Measurements from ENCODE around the gene GPR50.

DNA sequence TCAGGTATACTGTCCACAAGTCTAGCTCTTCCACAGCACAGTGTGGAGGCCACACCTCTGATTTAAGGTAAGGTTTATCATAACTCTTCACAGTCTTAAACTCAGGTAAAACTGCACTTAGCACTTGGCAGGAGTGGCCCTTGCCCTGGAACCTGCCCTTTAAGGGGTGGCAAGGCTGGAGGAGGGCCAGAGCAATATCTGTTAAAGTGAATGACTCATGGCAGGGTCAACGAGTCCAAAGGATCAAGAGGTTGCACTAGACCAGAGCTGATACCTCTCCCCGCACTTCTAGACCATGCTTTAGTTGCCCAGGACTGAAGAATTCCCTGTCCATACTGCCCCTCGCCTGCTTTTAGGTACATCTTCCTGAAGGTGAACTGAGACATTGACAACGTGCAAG lies 14.7 kb upstream of the GPR50 start:
- TF ChIP-seq, protein P1, sequence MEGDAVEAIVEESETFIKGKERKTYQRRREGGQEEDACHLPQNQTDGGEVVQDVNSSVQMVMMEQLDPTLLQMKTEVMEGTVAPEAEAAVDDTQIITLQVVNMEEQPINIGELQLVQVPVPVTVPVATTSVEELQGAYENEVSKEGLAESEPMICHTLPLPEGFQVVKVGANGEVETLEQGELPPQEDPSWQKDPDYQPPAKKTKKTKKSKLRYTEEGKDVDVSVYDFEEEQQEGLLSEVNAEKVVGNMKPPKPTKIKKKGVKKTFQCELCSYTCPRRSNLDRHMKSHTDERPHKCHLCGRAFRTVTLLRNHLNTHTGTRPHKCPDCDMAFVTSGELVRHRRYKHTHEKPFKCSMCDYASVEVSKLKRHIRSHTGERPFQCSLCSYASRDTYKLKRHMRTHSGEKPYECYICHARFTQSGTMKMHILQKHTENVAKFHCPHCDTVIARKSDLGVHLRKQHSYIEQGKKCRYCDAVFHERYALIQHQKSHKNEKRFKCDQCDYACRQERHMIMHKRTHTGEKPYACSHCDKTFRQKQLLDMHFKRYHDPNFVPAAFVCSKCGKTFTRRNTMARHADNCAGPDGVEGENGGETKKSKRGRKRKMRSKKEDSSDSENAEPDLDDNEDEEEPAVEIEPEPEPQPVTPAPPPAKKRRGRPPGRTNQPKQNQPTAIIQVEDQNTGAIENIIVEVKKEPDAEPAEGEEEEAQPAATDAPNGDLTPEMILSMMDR (conservative IDR thresholded peaks at IDR 0.05) = no peak
- TF ChIP-seq ZFX (IDR thresholded peaks at IDR 0.05) = no peak

All from C4-2B (cell line).